ENCODE results near the gene POLR2I. TPM values are rescaled to one million over a fixed set of nuclear protein-coding genes. Genes with fewer than 3 reads are reported as not detected.
"Not testable (repeated sequence)": the region's sequence is repeated elsewhere in the genome, so short reads cannot be mapped to it uniquely, and the experiment has no call there.

Gene POLR2I
- polyA plus RNA-seq, 12 donors: 29.0 to 50.0 (median 39.8) TPM; not detected in 2

- not testable (repeated sequence) for DNase-seq
Measured at GRCh38 chr19:36068810-36069499, 45.7 kb downstream of the POLR2I start.

- DNase-seq: no peak
Measured at GRCh38 chr19:36067681-36068080, 47.0 kb downstream of the POLR2I start.

- no peak for DNase-seq
Measured at GRCh38 chr19:36064826-36065225, 49.8 kb downstream of the POLR2I start.

Other genes with a start within 250 kb of the POLR2I start
- gene APLP1, start 246.3 kb downstream of the POLR2I start, polyA plus RNA-seq (ENCODE audit: insufficient read length in 12 of 12): 10 to 100 TPM in 1 of 12 donors, 1 to 10 TPM in 10, not detected in 1; 3.4 to 33.6 (median 5.8) TPM
- gene NFKBID, start 214.3 kb downstream of the POLR2I start, polyA plus RNA-seq (ENCODE audit: insufficient read length in 12 of 12): 1 to 10 TPM in 6 of 12 donors, under 1 TPM in 4, not detected in 2; 0.82 to 8.5 (median 1.3) TPM
- 1 to 10 TPM in 10 of 12 donors, not detected in 2; 3.1 to 7.7 (median 5.1) TPM for gene HCST, start 212.3 kb downstream of the POLR2I start, polyA plus RNA-seq (ENCODE audit: insufficient read length in 12 of 12)
- gene TYROBP, start 206.6 kb downstream of the POLR2I start, polyA plus RNA-seq (ENCODE audit: insufficient read length in 12 of 12): 10 to 100 TPM in 11 of 12 donors, not detected in 1; 11.8 to 33.6 (median 12.5) TPM
- gene LRFN3, start 178.5 kb downstream of the POLR2I start, polyA plus RNA-seq (ENCODE audit: insufficient read length in 12 of 12): 10 to 100 TPM in 1 of 12 donors, 1 to 10 TPM in 10, not detected in 1; 4.2 to 13.9 (median 7.6) TPM
- 10 to 100 TPM in 9 of 12 donors, 1 to 10 TPM in 2, not detected in 1; 9.1 to 24.4 (median 10.9) TPM for gene SDHAF1, start 119.7 kb downstream of the POLR2I start, polyA plus RNA-seq (ENCODE audit: insufficient read length in 12 of 12)
- gene SYNE4, start 106.1 kb downstream of the POLR2I start, polyA plus RNA-seq (ENCODE audit: insufficient read length in 12 of 12): 1 to 10 TPM in 1 of 12 donors, under 1 TPM in 10, not detected in 1; 0.08 to 6.3 (median 0.65) TPM
- gene ALKBH6, start 100.7 kb downstream of the POLR2I start, polyA plus RNA-seq (ENCODE audit: insufficient read length in 12 of 12): 10 to 100 TPM in 2 of 12 donors, 1 to 10 TPM in 8, not detected in 2; 6.7 to 13.1 (median 7.8) TPM
- gene CLIP3, start 82.0 kb downstream of the POLR2I start, polyA plus RNA-seq (ENCODE audit: insufficient read length in 12 of 12): 10 to 100 TPM in 11 of 12 donors, not detected in 1; 13.4 to 88.9 (median 18.1) TPM
- gene THAP8, start 60.6 kb downstream of the POLR2I start, polyA plus RNA-seq (ENCODE audit: insufficient read length in 12 of 12): 10 to 100 TPM in 2 of 12 donors, 1 to 10 TPM in 9, not detected in 1; 5.8 to 17.9 (median 8.1) TPM
- gene WDR62, start 60.0 kb downstream of the POLR2I start, polyA plus RNA-seq (ENCODE audit: insufficient read length in 12 of 12): 1 to 10 TPM in 11 of 12 donors, not detected in 1; 2.2 to 4.9 (median 3.1) TPM
- gene OVOL3, start 3.7 kb downstream of the POLR2I start, polyA plus RNA-seq (ENCODE audit: insufficient read length in 12 of 12): not detected
- gene TBCB, start 593 bp upstream of the POLR2I start, polyA plus RNA-seq (ENCODE audit: insufficient read length in 12 of 12): 10 to 100 TPM in 11 of 12 donors, not detected in 1; 54.6 to 85.5 (median 75.2) TPM
- 100 to 1,000 TPM in 11 of 12 donors, not detected in 1; 277 to 639 (median 505) TPM for gene CAPNS1, start 25.2 kb upstream of the POLR2I start, polyA plus RNA-seq (ENCODE audit: insufficient read length in 12 of 12)
- gene COX7A1, start 37.6 kb upstream of the POLR2I start, polyA plus RNA-seq (ENCODE audit: insufficient read length in 12 of 12): 100 to 1,000 TPM in 10 of 12 donors, 10 to 100 TPM in 1, not detected in 1; 89.0 to 273 (median 210) TPM
- 1 to 10 TPM in 10 of 12 donors, not detected in 2; 4.8 to 9.2 (median 6.3) TPM for gene ZNF565, start 99.8 kb upstream of the POLR2I start, polyA plus RNA-seq (ENCODE audit: insufficient read length in 12 of 12)
- 10 to 100 TPM in 11 of 12 donors, not detected in 1; 52.2 to 87.8 (median 74.5) TPM for gene ZNF146, start 100.2 kb upstream of the POLR2I start, polyA plus RNA-seq (ENCODE audit: insufficient read length in 12 of 12)

Data from muscle of arm (tissue), 12 donors.